ENCODE results near the gene NMNAT2. TPM values are rescaled to one million over a fixed set of nuclear protein-coding genes. Genes with fewer than 3 reads are reported as not detected.

The NMNAT2 gene
- total and polyA plus RNA-seq, 2 experiments from 2014 or later, result 3.6 to 10.0 TPM

GRCh38 chr1:183308719-183309118 lies 109.5 kb downstream of the NMNAT2 start:
- H3K9me3 Mint-ChIP-seq, result no peaks in the 10 kb centered on the region
- peaks cover 34% of the 10 kb centered on the region for H3K4me1 Mint-ChIP-seq
- Histone ChIP-seq H3K4me2 (no peak overlapping the region), H2AFZ (no peak overlapping the region), H3K36me3 (ENCODE audit: insufficient read depth) (no peaks in the 10 kb centered on the region), H4K20me1 (replicated peaks; ENCODE audit: insufficient read depth) (no peaks in the 10 kb centered on the region), H3K4me3 (no peak overlapping the region), H3K27me3 (ENCODE audit: insufficient read depth) (no peaks in the 10 kb centered on the region), H3K4me1 (ENCODE audit: insufficient read depth) (peaks cover 23% of the 10 kb centered on the region), H3K9me2 (ENCODE audit: insufficient read depth) (no peaks in the 10 kb centered on the region), H3K27ac (ENCODE audit: low read depth) (no peak overlapping the region), H3K79me2 (replicated peaks; ENCODE audit: insufficient read depth) (no peaks in the 10 kb centered on the region), H3F3A (replicated peaks; ENCODE audit: low read depth) (no peaks in the 10 kb centered on the region)
- no peak for ATAC-seq
- H3K4me3 Mint-ChIP-seq, result no peak overlapping the region
- no peak for DNase-seq (ENCODE audit: low spot score)
- H3K36me3 Mint-ChIP-seq (ENCODE audit: low read depth), result no peaks in the 10 kb centered on the region; the same call in 2 of the 3 replicates
- peaks cover 15% of the 10 kb centered on the region for H3K27me3 Mint-ChIP-seq (ENCODE audit: insufficient read depth, low read depth, poor library complexity)
- TF ChIP-seq NANOG (IDR thresholded peaks at IDR 0.05; ENCODE audit: borderline replicate concordance) (no peak), ZNF462 (CRISPR knock-in tag; IDR thresholded peaks at IDR 0.05) (no peak), EZH2phosphoT487 (IDR thresholded peaks at IDR 0.05; ENCODE audit: unreplicated experiment) (no peak), POLR2AphosphoS5 (IDR thresholded peaks at IDR 0.05; ENCODE audit: low read depth) (no peak), ETS1 (IDR thresholded peaks at IDR 0.05) (no peak), ZNF331 (CRISPR knock-in tag; IDR thresholded peaks at IDR 0.05; ENCODE audit: low read depth) (no peak), CTCF (conservative IDR thresholded peaks at IDR 0.05; ENCODE audit: low read depth in 2 of 2) (no peak), REST (IDR thresholded peaks at IDR 0.05; ENCODE audit: unreplicated experiment) (no peak), JUNB (IDR thresholded peaks at IDR 0.05; ENCODE audit: unreplicated experiment) (no peak), STAT1 (IDR thresholded peaks at IDR 0.05; ENCODE audit: unreplicated experiment) (no peak), ZNF114 (CRISPR knock-in tag; IDR thresholded peaks at IDR 0.05) (no peak), CREB1 (CRISPR knock-in tag; IDR thresholded peaks at IDR 0.05; ENCODE audit: low read depth) (no peak), EZH2 (IDR thresholded peaks at IDR 0.05; ENCODE audit: low read depth, unreplicated experiment) (no peak)
- H3K27ac Mint-ChIP-seq, result no peak overlapping the region
